Stimulated activated CD4-positive, alpha-beta T cell treated with anti-CD3 and anti-CD28 coated beads, Interleukin-15, amount 100 ng/mL, for 48 hours (primary cell): Measurements from ENCODE around the gene TRERF1.

Experiments
- DNase-seq, 2 donors: peaks; one replicate each; pipeline ENCODE4 v3.0.0-alpha.2; 2020; ENCODE audit warnings: low read depth in 2 of 2

The TRERF1 gene

DNA sequence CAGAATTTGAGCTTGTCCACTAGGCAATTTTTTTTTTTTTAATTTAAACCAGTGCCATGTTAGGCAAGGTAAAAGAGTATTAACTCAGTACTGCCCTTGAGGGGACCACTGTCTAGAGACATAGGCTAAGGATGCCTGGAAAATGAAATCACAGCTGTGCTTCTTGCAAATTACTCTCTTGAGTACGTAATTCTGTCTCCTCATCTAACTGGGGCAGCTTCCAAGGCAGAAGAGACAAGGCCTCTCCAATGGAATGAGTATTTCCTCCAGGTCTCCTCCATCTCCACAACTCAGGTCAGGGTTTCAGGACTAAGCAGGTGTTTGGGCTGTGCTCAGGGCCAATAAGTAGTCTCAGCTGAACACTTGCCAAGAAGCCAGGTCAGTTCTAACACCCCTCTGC, 200.2 kb downstream of the TRERF1 start:
- no peak for DNase-seq

DNA sequence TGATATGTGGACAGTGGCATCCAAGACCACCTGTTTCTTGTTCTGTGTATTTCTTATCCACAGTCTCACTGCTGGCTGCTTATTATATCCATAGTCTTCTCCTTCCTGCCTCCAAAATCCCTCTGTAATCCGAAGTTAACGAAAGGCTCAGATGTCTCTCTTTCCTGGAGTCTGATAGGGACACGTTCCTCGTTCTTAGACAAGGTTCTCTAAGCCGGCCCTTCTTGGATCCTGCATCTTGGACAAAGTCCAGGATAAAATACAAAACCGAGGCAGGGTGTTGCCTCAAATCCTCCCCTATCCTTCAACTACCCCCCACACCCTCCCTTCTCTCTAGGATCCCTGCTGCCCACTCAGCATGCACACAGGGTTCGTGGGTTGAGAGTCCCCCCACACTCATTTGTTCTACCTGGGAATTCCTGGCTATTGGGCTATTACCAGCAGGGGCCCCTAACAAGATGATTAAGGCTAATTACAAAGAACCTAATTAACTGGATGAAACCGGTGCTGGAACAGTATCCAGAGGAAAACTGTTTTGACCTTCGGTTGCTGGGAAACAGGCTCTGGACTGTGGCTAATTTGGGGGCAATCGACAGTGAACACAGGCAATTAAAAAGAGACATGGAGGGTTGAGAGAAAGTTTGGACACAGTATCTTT, 201.3 kb downstream of the TRERF1 start:
- no peak for DNase-seq

- no peak for DNase-seq
Observed at GRCh38 chr6:42249279-42249678, 202.4 kb downstream of the TRERF1 start.

- no peak for DNase-seq
Observed at GRCh38 chr6:42243046-42243445, 208.7 kb downstream of the TRERF1 start.

- no peak for DNase-seq
Observed at GRCh38 chr6:42241915-42242314, 209.8 kb downstream of the TRERF1 start.

DNA sequence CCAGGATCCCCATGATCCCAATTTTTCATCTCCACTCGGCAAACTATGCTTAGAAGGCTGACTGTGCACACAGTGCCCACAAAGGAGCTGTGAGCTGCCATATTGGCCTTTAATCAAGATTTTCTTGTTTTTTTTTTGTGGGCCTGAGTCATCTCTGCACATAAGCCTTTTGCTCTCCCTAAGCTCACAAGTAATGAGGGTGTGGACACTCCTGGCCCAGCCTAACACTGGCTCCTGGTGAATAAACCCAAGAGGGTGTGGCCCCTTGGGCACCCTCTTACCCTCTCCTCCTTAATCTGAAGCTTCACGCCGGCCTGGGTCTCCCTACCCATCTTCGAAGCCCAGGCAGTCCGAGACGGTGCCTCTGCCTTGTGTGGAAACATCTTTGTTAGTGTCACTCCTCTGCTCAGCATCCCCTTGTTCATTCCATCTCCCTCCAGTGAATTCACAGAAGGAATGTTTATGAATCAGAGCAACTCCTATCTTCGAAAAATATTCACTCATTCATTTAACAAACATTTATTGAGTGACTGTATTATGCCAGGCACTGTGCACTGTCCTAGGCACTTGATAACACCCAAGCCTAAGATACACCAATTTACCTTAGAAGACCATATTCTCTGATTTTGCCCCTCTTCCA, 211.9 kb downstream of the TRERF1 start:
- DNase-seq: no peak

GRCh38 chr6:42239333-42239732, 212.4 kb downstream of the TRERF1 start:
- no peak for DNase-seq

DNA sequence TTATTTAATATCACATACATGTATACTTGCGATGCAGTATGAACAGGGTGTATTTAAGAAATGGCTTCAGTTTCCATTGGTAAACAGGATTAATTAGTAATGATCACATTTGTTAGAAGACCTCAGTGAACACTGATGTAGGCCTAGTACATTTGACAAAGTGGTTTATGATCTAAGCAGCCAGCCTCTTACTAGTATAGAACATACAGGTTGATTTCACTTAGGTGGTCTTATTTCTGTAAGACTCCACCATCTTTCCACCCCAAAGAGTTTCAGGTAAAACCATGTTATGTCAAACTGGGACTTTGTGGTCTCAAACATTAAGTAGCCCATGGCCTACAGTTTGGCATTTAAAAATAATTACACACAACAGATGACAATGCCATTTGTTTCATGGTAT, 213.9 kb downstream of the TRERF1 start:
- DNase-seq: no peak

GRCh38 chr6:42236682-42237473, 214.8 kb downstream of the TRERF1 start:
- DNase-seq: no peak

GRCh38 chr6:42236030-42236429, 215.7 kb downstream of the TRERF1 start:
- no peak for DNase-seq

GRCh38 chr6:42232035-42232434, 219.7 kb downstream of the TRERF1 start:
- DNase-seq: no peak

DNA sequence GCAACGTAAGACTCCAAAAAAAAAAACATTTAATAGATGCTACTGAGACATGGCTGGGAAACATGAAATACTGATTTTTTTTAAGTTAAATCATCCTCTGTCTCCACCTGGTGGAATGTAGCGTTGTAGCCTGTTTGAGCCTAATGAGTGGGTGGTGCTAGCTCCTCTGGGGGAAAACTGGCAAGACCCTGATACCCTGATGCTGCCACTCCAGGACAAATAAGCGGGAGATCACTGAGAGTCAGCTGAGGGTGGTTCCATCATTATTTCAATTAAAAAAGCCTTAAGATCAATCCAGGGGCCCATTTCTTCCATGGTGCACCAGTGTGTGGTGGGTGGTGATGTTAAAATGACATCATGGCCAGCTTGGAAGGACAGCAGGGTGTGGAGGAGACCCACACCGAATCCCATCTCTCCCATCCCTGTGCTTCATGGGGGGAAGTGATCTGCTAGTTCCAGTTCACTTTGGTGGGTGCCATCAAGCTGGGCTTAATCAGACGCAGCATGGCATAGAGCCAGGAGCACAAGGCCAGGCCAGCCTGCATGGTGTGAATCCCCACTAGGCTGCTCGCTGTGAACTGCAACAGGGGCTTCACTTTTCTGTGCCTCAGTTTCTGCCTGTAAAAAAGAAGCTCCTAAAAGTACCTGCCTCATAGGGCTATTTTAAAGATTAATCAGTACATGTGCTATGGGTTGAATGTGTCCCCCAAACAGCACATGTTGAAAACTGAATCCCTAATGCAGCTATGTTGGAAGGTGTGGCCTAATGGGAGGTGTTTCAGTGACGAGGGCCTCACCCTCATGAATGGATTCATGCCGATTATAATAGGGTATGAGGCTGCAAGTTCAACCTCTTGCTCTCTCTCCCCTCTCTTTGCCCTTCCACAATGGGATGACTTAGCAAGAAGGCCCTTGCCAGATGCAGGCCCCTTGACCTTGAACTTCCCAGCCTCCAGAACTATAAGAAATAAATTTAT, 221.1 kb downstream of the TRERF1 start:
- DNase-seq: no peak

GRCh38 chr6:42229506-42230119, 222.1 kb downstream of the TRERF1 start:
- no peak for DNase-seq

DNA sequence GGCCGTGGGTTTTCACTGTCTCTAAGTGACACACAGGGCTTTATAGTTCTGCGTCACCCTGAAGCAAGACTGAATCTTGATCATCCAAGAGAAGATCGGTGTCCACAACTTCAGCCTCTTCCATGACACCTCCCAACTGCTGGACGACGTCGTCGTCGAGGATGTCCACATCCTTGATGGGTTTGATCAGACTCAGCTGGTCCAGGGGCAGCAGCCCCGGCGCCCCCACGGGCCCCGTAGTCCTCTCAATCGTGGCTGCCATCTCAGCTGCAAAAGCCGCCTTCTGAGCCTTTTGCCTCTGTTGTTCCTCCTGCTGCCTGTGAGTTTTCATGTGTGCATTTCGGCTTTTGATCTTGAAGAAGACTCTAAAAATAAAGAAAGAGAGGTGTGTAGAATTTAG, 223.4 kb downstream of the TRERF1 start:
- DNase-seq: no peak

DNA sequence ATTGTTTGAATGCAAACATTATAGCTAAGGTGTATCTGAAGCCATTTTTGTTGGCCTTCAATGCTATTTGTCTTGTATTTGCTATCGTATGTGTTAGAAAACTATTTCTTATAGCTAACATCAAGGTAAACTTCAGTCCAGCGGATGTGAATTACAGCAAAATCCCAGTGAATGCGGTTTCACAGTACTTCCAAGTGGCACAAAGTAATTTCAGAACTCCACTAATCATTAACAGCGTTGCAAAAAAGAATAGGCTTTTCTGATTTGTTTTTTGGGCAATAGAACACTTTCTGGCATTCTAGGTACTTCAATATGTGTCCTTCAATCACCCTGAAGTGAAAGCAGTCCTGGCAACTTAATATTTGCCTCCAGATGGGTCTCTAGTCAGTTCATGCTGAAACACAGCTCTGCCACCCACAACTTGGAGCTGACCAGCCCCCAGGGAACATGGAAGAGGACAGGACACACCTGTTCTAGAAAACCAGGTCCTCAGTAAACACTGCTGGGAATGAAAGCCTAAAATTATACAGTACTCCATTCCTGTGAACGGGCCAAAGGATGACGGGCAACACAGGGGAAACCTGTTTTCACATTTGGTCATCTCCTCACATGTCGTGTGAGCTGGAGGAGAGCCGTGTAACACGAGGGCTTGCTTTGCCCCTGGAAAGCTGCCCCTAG, 224.4 kb downstream of the TRERF1 start:
- no peak for DNase-seq

DNA sequence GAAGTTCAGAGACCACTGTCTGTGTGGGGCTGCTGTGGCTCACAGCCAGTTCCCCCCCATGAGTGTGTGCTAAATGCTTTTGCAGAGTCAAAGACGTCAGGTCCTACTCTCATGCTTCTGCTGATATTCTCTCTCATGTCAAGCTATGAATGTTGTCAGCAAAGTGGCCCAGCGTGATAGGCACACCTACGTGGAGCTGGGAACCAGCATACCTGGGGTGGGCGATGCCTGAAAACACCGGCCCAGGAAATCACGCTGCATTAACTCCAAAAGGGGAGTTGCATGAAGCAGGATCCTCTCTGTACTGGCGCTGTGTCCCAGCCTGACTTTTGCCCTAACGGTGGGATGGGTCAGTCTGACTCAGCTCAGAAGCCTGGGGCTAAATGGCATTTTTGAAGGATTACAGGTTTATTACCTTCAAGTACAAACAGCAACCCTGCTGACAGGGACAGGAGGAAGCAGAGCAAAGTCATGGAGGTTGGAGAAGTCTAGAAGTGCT, 225.0 kb downstream of the TRERF1 start:
- no peak for DNase-seq

GRCh38 chr6:42226161-42226611, 225.5 kb downstream of the TRERF1 start:
- DNase-seq: no peak

GRCh38 chr6:42225419-42225818, 226.3 kb downstream of the TRERF1 start:
- DNase-seq: no peak

DNA sequence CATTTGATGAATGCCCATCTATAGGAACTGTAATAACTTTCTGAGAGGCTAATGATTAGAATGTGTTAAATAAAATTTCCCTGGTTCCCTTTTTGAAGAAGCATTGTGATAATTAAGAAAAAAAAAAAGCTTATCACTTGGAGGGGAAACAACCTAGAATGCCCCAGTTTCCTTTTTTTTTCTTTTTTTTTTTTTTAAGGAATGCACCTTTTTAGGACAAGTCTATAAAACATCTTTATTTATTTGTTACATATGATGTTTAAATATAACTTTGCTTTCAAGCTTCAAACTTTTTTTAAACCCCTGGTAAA, 226.7 kb downstream of the TRERF1 start:
- DNase-seq: no peak

GRCh38 chr6:42224222-42225028, 227.3 kb downstream of the TRERF1 start:
- DNase-seq: no peak
